GM19467 (cell line): Measurements from ENCODE around the gene RSPH4A.
A peak's percentile ranks its signal among the peaks of the same experiment; 100 is the strongest.
"Not testable (repeated sequence)": the region's sequence is repeated elsewhere in the genome, so short reads cannot be mapped to it uniquely, and the experiment has no call there.

Experiments
- ATAC-seq: cut with Tn5 transposase; IDR thresholded peaks from one replicate; pipeline ENCODE4 v1.9.1; 2021; ENCODE audit warnings: mild to moderate bottlenecking, moderate library complexity; ENCODE audit not compliant: unreplicated experiment

Gene RSPH4A

DNA sequence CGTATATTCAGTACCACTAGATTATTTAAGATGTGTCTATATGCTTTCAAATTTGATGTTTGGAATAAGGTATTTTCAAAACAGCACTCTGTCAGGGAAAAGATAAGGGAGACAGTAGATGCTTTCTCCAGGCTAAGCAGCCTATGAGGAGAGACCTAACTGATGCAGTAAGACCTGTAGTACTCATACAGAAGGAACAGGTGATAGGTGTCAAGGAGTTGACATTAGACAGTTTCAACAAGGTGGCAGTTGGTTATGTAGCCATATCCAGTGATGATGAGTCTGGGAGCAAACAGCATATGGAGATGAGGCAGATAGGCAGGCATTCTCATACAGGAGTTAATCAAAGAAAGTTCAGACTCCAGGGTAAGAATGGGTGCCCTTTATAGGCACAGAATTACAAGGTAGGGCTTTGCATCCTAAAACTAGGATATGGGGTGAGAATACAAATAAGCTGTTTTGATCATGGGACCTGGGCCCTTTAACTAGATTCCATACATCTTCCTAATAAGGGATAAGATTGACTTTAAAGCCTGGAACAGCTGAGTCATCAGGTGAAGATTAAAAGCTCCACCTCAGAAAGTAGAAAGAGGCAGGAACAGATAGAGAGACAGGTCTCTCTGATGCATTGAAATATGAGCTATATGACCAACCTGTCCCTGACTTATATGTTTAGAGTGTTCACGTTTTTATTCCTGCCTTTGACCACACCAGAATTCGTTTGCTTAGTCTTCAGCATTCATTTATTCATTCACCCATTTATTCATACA, 7.9 kb downstream of the RSPH4A start:
- ATAC-seq = no peak

DNA sequence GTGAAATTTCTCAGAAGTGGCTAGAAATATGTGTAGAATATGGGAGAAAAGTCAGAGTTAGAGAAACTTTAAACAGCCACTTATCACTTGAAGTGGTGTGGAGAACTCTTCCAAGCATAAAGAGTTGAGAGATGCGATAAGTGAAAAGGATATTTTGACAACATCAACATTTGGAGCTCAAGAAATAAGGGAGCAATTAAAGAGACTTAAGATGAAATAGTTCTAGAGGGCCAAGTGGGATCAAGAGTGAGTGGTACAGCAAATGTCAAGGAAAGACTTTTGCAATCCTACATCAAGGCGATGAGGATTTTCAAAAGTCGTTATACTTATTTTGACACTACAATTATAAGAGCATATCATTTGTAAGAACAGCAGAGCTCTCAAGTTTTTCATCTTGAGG, 9.6 kb downstream of the RSPH4A start:
- no peak for ATAC-seq

DNA sequence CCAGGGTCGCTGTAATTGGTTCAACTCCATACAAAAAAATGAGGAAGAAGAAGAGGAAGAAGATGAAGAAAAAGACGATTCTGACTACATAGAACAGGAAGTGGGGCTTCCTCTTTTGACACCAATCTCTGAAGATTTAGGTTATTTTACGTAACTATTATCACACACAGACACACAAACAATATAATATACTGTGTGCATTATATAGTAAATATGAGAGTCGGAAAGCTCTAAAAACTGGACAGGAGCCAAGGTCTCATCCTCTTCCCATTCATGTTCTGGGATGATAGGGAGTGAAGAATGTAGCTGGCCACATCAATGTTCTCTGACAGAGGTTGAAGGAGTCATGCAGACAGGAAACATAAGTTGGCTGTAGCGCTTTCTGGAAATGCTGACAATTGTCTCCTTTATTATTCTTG, 13.3 kb downstream of the RSPH4A start:
- ATAC-seq = no peak

DNA sequence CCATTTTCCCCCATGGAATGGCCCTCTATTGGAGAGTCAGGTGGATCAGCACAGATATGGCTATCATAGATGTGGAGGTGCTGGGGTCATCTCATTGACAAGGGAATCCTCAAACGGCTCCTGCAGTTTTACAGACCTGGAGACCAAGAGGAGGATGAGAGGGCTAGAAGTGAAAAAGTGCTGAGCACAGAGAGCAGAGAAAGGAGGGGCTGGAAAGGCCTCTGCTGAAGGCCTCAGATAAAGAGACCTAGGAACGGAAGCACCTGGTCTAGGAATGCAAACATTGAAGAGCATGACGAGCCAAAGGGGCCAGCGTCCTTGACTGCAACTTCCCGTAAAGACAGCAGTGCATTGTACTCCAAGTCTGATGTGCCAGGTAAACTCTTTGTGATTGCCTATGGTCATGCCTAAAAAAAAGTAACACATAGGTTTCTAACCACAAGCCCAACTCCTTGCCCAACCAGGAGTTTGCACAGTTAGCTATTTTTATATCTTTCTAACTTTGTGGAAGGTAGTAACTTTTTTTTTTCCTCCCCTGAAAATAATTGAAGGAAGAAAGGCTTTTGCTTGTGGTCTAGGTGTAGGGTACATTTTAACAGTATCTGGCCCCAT, 15.2 kb downstream of the RSPH4A start:
- peak; percentile 70 for ATAC-seq

DNA sequence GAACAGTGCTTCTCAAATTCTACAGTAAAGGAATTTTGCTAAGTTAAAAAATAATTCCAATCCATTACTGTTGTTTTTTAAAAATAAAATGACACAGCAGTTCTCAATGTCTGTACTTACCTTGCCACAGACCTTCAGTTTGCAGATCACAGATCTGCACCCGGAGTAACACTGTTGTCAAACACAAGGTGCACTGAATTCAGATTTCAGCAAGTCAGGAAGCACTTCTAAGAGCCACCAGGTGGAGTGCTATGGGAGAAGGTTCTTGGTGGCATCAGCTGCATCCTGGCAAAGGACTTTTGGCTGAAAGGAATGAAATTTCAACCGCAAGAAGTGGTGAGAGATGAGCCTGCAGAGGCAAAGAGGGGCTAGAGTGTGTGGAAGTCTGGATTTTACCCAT, 17.4 kb downstream of the RSPH4A start:
- ATAC-seq = no peak

DNA sequence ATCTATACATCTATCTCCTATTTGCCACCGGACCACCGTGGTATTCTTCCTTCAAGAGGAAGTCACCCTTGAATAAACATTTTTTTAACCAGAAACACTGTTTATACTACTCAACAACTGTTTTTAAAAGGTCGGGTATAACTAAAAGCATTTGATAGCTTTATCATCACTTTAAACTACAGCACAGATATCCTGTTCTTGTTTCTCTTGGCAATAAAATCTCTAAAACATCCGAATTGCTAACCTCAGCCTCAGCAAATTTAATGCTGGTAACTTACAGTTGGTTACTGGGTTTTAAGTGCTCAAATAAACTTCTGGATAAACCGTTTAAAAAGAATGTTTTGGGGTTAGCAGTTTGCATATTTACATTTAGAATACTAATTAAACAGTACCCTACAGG, 31.9 kb downstream of the RSPH4A start:
- ATAC-seq = no peak

DNA sequence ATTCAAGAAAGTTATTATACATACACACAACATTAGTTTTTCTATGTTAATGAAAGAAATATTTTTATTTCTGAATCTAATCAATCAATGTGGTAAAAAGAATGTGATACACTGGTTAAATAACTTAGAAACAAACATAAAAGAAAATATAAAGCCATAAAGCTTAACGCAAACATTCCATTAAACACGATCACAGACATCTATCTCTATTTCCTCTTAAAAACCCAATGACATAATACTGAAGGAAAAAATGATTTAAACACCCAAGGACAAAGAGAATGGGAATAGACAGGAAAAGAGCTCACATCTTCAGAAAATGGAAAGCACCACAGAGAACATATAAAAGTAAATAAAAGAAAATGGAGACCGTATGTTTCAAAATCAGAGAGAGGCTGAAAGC, 32.9 kb downstream of the RSPH4A start:
- no peak for ATAC-seq

DNA sequence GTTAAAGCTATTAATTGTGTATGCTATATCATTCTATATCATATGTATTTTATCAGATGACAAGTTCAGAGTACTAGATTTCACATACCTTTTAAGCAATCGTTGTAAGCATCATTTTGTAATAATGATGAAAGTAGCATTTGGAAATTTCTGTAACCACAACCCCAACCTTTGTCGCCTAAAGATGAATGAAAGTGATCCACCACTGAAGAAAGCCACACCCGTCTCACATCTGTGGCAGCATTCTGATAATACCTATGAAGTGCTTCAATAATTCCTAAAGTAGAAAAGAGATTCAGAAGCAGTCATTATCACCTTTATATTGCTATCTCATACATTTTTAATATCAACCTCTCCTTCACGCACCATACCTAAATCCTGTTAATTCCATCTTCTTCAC, 35.6 kb downstream of the RSPH4A start:
- no peak for ATAC-seq

DNA sequence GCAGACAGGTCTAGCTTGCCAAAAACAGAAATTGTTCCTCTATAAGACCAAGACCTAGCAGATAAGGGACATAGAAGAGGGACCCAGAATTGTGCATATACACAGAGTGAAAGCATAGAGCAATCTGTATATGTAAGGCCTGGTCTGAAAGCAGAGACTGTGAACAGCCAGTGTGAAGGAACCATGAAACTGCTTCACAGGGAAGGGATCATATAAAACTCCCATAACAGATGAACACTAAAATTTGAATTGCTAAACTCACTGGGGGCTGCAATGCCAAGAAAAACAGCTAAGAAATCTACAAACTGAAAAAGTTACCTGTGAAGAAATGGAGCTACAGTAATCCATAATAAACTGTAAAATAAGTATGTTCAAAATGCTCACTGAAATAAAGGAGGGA, 45.3 kb downstream of the RSPH4A start:
- no peak for ATAC-seq

DNA sequence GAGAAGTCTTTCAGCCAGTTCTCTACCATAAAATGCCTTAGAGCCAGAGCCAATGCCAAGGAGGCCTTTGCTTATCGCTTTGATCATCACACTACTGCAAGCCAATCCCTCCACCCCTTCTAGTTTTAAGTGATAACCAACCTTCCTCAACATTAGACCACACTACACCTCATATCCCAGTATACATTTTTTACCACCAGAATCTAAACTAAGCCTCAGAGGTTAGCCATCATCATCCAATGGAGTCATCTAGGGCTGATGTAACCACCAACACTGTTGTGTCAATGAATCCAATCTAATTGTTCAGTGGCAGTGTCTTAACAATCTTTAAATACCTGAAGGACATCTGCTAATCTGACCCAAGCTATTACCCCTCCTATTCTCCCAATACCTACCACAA, 45.9 kb downstream of the RSPH4A start:
- no peak for ATAC-seq

DNA sequence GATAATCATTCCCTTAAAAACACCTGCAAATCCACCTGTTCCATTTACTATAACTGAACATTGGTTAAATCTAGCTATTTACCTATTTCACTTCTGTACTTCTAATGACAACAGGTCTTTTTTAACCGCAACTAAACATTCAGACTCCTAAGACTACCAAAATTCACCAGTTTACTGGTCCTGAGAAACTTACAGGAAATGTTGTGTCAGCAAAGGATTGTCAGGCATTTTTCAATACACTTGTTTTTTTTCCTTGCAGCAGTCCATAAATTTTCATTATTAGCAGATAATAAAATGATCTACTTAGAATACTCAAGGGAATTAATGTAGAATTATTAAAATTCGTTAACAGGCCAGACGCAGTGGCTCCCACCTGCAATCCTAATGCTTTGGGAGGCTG, 47.0 kb downstream of the RSPH4A start:
- no peak for ATAC-seq

DNA sequence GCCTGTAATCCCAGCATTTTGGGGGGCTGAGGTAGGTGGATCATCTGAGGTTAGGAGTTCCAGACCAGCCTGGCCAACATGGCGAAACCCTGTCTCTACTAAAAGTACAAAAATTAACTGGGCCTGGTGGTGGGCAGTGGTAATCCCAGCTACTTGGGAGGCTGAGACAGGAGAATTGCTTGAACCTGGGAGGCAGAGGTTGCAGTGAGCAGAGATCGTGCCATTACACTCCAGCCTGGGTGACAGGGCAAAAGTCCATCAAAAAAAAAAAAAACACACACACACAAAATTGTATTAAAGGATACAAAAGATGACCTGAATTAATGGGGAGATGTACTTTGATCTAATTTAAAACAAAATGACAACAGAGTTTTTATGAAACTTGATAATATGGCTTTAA, 47.9 kb downstream of the RSPH4A start:
- not testable (repeated sequence) for ATAC-seq

DNA sequence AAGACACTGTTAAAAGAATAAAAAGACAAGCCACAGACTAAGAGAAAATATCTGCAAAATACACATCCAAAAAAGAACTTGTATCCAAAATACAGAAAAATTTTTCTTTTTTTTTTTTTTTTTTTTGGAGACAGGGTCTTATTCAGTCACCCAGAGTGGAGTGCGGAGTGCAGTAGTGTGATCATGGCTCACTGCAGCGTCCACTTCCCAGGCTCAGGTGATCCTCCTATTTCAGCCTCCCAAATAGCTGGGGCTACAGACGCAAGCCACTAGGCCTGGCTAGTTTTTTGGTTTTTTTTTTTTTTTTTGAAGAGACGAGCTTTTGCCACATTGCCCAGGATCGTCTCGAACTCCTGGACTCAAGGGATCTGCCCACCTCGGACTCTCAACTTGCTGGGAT, 49.2 kb downstream of the RSPH4A start:
- ATAC-seq = no peak

DNA sequence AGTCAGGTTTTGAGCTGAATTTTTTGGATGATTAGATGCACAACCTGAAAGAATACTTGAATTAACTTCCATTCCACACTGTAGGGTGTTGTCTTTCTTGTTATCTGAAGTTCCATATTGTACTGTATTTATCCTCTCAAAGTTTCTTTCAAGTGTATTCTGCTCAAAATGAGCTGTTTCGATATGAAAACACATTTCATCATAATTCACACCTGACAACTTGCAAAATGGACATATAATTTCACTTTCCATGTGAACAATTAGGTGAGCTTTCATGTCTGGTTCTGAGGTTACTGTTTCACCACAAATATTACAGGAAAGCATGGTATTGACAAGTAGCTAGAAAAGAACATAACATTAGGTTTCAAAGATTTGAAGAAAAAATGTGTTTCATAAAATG, 50.6 kb downstream of the RSPH4A start:
- peak; percentile 39 for ATAC-seq

DNA sequence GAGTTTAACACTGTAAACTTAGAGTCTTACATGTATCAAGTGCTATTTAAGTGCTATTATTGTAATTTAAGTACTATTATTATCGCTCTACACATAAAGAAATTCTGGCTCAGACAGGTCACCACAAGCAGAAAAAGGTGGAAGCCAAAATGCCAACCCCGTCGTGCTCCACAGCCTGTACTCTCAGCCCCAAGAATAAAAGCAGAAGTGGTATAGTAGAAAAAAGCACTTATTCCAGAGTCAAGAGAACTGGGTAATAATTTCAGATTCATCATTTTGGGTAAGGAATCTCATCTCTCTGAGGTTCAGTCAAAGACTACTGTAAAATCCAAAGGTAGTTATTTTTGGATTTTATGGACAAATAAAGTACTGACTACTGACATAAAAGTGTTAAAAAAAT, 51.3 kb downstream of the RSPH4A start:
- no peak for ATAC-seq

DNA sequence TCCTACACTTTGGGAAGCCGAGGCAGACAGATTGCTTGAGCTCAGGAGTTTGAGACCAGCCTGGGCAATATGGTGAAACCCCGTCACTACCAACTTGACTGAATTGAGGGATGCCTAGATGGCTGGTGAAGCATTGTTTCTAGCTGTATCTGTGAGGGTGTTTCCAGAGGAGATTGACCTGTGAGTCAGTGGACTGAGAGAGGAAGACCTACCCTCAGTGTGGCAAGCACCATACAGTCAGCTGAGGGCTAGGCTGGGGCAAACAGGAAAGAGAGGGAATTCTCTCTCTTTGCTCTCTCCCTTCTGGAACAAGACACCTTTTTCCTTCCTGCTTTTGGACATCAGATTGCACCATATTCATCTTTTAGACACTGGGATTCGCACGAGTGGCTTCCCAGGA, 56.0 kb downstream of the RSPH4A start:
- ATAC-seq = no peak

DNA sequence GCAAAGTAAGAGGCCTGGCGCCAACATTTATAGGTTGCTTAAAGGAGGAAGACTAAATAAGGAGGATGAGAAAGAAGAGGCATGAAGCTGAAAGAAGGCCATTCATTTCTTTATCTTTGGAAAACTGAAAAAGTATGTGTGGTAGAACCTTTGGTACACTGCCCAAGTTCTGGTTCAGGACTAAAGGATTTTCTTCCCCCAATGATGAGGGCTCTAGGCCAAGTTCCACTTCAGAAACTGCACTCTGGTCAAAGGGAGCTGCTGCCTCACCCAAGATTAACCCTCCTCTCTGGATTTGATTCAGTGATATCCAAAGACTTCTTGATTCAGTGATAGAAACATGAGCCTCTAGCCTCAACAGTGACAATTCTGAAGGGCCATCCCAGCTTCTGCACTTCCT, 59.7 kb downstream of the RSPH4A start:
- no peak for ATAC-seq

DNA sequence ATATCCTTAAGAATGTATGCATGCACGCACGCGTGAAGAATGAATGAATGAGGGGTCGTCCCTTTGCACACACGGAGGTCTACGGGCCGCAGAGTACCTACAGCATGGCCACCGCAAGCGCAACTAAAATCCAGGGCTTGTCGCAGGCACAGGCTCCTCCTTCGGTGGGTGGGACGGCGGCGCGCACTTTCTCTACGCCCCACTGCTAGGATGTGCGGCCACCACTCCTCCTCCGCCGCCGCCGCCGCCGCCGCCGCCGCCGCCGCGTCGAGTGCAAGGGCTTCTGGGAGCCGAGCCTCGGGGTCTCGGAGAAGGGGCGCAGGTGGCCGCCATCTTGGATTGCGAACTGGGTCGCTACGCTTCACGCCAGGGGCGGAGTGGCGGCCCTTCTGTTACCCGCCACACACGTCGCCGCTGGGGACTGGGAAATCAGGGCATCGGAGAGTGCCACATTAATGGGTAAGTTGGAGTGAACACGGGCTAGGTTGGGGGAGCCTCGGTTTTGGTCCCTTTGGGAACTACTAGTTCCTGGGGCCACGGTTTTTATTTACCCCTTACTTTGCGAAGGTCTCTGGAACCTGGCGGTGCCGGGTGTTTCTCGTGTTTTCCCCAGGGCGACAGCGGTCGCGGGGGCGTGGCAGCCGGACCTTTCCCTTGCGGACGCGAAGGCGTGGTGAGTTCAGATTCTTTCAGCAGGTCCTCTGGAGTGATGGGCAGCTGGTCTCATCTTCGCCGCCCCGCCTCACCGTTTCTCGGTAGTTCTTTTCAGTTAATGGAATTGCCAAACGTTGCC, 64.8 kb downstream of the RSPH4A start, which contains the start of gene KPNA5:
KPNA5 (plus strand) TSS at position 332 of the 793 bp plus-strand sequence; CDS start at position 456, 124 bp downstream.
- ATAC-seq = peak; percentile 95

DNA sequence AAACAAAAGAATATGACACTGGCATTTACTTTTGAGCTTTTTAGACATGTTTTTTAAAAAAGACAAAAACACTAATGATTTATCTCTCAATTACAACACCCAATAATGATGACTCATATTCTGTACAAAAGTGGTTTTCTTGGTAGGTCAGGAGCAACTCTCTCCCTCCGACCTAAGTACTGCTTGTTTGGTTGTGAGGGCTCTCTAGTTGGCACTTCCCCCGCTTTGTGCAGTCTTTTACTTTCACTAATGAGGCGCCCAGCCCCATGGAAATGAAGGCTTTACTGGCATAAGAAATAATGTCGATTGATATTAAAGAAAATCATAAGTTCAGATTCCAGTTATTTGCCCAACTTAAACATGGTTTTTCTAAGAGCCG, 66.0 kb downstream of the RSPH4A start:
- ATAC-seq = peak; percentile 23
